PC-9 (cell line): ENCODE data around the gene RAP1B. TPM values are rescaled to one million over a fixed set of nuclear protein-coding genes. Genes with fewer than 3 reads are reported as not detected.

Experiments
- BruUV-seq: library from RNA; stranded (reverse); fragments of 400-500 nt; replicated peaks from 2 replicates; lab custom pipeline; 2021; lab: Mats Ljungman, UMichigan
- CTCF ChIA-PET: fragments of 300-600 bp; sonication (Branson Sonifier 250); formaldehyde crosslinking; loops from one replicate; lab custom pipeline; 2022; ENCODE audit warnings: antibody characterized with exemption; lab: Charles Lee
- POLR2A ChIA-PET: fragments of 300-600 bp; sonication (Branson Sonifier 250); formaldehyde crosslinking; loops from one replicate; lab custom pipeline; 2022; ENCODE audit warnings: antibody characterized with exemption; ENCODE audit not compliant: unreplicated experiment; lab: Charles Lee
- DNase-seq, 2 experiments: peaks; one replicate each; pipeline versions ENCODE4 v3.0.0 to v3.0.0-alpha.2; 2015 to 2022; ENCODE audit warnings: mixed read lengths in 1 of 2
- H2AFZ ChIP-seq: fragments of 200-600 bp; sonication (generic); 2 replicates; pipeline ENCODE4 v1.8.1; 2017; ENCODE audit warnings: antibody characterized with exemption
- H3F3A ChIP-seq: fragments of 200-600 bp; sonication (generic); 2 replicates; pipeline ENCODE4 v1.8.1; 2017; ENCODE audit warnings: antibody characterized with exemption, mild to moderate bottlenecking, low read depth; ENCODE audit not compliant: insufficient read depth
- H3K27ac ChIP-seq: fragments of 200-600 bp; sonication (generic); 2 replicates; pipeline ENCODE4 v1.6.1; 2016; ENCODE audit warnings: mixed run types
- H3K27me3 ChIP-seq: fragments of 200-600 bp; sonication (generic); 2 replicates; pipeline ENCODE4 v1.6.1; 2016; ENCODE audit warnings: low read depth, mixed run types; ENCODE audit not compliant: insufficient read depth
- H3K36me3 ChIP-seq: fragments of 200-600 bp; sonication (generic); 2 replicates; pipeline ENCODE4 v1.6.1; 2016; ENCODE audit warnings: low read depth, mixed run types
- H3K4me1 ChIP-seq: fragments of 200-600 bp; sonication (generic); replicated peaks from 2 replicates; pipeline ENCODE4 v1.6.1; 2016; ENCODE audit warnings: mixed run types; ENCODE audit not compliant: insufficient read depth
- H3K4me2 ChIP-seq: fragments of 200-600 bp; sonication (generic); 2 replicates; pipeline ENCODE4 v1.6.1; 2017; ENCODE audit warnings: mixed run types
- H3K4me3 ChIP-seq: fragments of 200-600 bp; sonication (generic); 2 replicates; pipeline ENCODE4 v1.6.1; 2016; ENCODE audit warnings: mixed run types
- H3K79me2 ChIP-seq: fragments of 200-600 bp; sonication (generic); 2 replicates; pipeline ENCODE4 v1.6.1; 2017; ENCODE audit warnings: low read depth, mixed run types
- H3K9me2 ChIP-seq: fragments of 200-600 bp; sonication (generic); 2 replicates; pipeline ENCODE4 v1.8.1; 2017; ENCODE audit warnings: mild to moderate bottlenecking; ENCODE audit not compliant: insufficient read depth
- H3K9me3 ChIP-seq: fragments of 200-600 bp; sonication (generic); 2 replicates; pipeline ENCODE4 v1.8.1; 2016; ENCODE audit warnings: low read depth; ENCODE audit not compliant: insufficient read depth
- H4K20me1 ChIP-seq: fragments of 200-600 bp; sonication (generic); 2 replicates; pipeline ENCODE4 v1.8.1; 2017; ENCODE audit not compliant: insufficient read depth
- EZH2 ChIP-seq: fragments of 200-600 bp; sonication (generic); IDR thresholded peaks from 2 replicates; pipeline ENCODE4 v1.8.0; 2017; ENCODE audit warnings: antibody characterized with exemption, low read depth
- intact Hi-C: fragments of 100-400 bp; cut with micrococcal nuclease; formaldehyde crosslinking; loops from one replicate; pipeline ENCODE4 v1.10.0; 2022; ENCODE audit not compliant: unreplicated experiment
- total RNA-seq: library from RNA; stranded (reverse); gene quantifications from 2 replicates; pipeline ENCODE4 v1.2.3, GENCODE V29; 2021
- TF ChIP-seq, protein P1 (sequence below): fragments of 200-600 bp; sonication (generic); conservative IDR thresholded peaks from 2 replicates; pipeline ENCODE4 v1.6.1; 2017; ENCODE audit warnings: mixed run types, antibody characterized with exemption, mild to moderate bottlenecking, moderate library complexity

RAP1B gene
- total RNA-seq, 1 experiment from 2014 or later = 89.7 TPM

DNA sequence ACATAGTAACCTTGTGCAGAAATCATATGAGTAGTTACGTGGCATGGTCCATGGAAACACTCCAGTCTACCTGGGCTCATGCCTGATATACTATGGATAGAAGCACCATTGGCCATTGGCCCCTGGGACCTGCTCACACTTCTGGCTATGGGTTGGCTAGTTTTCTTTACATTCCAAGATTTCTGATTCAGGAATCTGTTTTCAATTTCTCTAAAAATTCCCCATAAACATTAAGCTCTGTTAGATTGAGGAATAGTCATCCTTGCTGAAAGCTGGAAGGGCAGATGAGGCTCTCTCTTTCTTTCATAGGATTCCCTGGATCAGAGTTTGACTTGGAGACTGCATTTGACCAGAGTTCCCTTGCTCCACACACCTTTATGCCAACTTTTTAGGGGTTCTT, 37.3 kb upstream of the RAP1B start:
- Histone ChIP-seq H2AFZ (no peak overlapping the region), H3K4me1 (no peaks in the 10 kb centered on the region), H3K9me2 (no peaks in the 10 kb centered on the region), H3K79me2 (no peaks in the 10 kb centered on the region), H4K20me1 (no peaks in the 10 kb centered on the region), H3K4me3 (no peak overlapping the region), H3K27ac (no peak overlapping the region), H3K36me3 (no peaks in the 10 kb centered on the region), H3K4me2 (no peak overlapping the region), H3K9me3 (no peaks in the 10 kb centered on the region), H3K27me3 (no peaks in the 10 kb centered on the region), H3F3A (0 out of 2 replicates have a peak, but pooled peaks cover 3% of the 10 kb centered on the region)
- ChIA-PET POLR2A (interaction anchor here (0.6 kb wide), 1 partner anchor 18 kb away, joined by 6 read pairs; no protein-coding TSS in a partner anchor), CTCF (no interaction called here)
- intact Hi-C loops = no loop called here
- no TSS peak for BruUV-seq
- TF ChIP-seq, protein P1, sequence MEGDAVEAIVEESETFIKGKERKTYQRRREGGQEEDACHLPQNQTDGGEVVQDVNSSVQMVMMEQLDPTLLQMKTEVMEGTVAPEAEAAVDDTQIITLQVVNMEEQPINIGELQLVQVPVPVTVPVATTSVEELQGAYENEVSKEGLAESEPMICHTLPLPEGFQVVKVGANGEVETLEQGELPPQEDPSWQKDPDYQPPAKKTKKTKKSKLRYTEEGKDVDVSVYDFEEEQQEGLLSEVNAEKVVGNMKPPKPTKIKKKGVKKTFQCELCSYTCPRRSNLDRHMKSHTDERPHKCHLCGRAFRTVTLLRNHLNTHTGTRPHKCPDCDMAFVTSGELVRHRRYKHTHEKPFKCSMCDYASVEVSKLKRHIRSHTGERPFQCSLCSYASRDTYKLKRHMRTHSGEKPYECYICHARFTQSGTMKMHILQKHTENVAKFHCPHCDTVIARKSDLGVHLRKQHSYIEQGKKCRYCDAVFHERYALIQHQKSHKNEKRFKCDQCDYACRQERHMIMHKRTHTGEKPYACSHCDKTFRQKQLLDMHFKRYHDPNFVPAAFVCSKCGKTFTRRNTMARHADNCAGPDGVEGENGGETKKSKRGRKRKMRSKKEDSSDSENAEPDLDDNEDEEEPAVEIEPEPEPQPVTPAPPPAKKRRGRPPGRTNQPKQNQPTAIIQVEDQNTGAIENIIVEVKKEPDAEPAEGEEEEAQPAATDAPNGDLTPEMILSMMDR = no peak
- no peak for TF ChIP-seq EZH2
- DNase-seq = no peak

DNA sequence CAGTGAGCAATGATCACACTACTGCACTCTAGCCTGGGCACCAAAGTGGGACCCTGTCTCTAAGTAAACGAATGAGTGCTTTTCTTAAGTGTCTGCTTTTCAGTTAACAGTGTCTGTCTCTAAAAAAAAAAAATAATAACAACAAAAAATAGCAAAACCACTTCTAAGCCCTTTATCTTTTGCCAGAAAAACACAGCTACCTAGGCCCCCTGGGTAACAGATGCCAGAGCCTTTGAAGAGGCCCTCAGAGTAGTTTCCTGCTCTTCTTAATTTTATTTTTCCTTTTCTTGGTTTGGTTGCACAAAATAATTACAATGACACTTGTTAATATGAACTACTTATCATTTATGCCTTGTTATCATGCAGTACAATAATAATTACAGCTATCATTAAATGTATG, 32.8 kb upstream of the RAP1B start:
- intact Hi-C loops = no loop called here
- Histone ChIP-seq H3K27ac (no peak overlapping the region), H3K79me2 (no peaks in the 10 kb centered on the region), H3K4me2 (no peak overlapping the region), H3F3A (no peaks in the 10 kb centered on the region), H3K4me3 (no peak overlapping the region), H4K20me1 (no peaks in the 10 kb centered on the region), H3K36me3 (no peaks in the 10 kb centered on the region), H3K27me3 (no peaks in the 10 kb centered on the region), H3K9me3 (no peaks in the 10 kb centered on the region), H3K4me1 (no peaks in the 10 kb centered on the region), H2AFZ (no peak overlapping the region), H3K9me2 (no peaks in the 10 kb centered on the region)
- no TSS peak for BruUV-seq
- TF ChIP-seq, protein P1 = no peak
- TF ChIP-seq EZH2 = no peak
- POLR2A ChIA-PET = interaction anchor here (0.5 to 0.7 kb wide), 2 partner anchors 77 to 102 kb away, joined by 11 to 19 read pairs; no protein-coding TSS in a partner anchor
- DNase-seq = no peak
- CTCF ChIA-PET = no interaction called here

DNA sequence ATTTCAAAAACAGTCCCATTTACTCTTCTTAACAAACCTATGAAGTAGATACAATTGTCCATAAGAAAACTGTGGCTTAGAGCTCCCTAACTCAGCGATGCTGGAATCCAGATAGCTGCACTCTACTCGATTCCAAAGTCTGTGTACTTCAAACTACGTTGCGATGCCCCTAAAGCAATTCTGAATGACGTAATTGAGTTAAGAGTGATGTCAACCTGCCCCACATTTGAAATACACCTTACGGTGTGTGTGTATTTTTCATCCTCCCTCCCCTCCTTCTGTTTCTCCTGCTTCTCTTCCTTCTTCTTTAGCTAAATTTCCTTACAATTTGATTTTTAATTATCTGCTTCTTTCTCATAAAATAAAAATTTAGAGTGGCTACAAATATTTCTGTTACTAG, 31.9 kb upstream of the RAP1B start:
- no peaks in the 10 kb centered on the region for H3K9me2 ChIP-seq
- no peaks in the 10 kb centered on the region for H3K36me3 ChIP-seq
- intact Hi-C loops = no loop called here
- DNase-seq = no peak
- no peak overlapping the region for H3K27ac ChIP-seq
- no peaks in the 10 kb centered on the region for H3K79me2 ChIP-seq
- H3K9me3 ChIP-seq = no peaks in the 10 kb centered on the region
- TF ChIP-seq, protein P1 = no peak
- TF ChIP-seq EZH2 = no peak
- CTCF ChIA-PET = no interaction called here
- no TSS peak for BruUV-seq
- no peak overlapping the region for H3K4me2 ChIP-seq
- H3K27me3 ChIP-seq = no peaks in the 10 kb centered on the region
- no peak overlapping the region for H3K4me3 ChIP-seq
- peaks cover 3% of the 10 kb centered on the region for H3K4me1 ChIP-seq
- H3F3A ChIP-seq = no peaks in the 10 kb centered on the region
- POLR2A ChIA-PET = interaction anchor here (0.6 kb wide), 1 partner anchor 78 kb away, joined by 3 read pairs; no protein-coding TSS in a partner anchor
- H2AFZ ChIP-seq = no peak overlapping the region
- H4K20me1 ChIP-seq = no peaks in the 10 kb centered on the region
